Measurements from ENCODE around the gene CREB3L1. TPM values are rescaled to one million over a fixed set of nuclear protein-coding genes. Genes with fewer than 3 reads are reported as not detected.
A peak's percentile ranks its signal among the peaks of the same experiment; 100 is the strongest.

CREB3L1 gene
- total RNA-seq, 8 experiments from 2014 or later: 0.58 to 8.8 (median 1.8) TPM

DNA sequence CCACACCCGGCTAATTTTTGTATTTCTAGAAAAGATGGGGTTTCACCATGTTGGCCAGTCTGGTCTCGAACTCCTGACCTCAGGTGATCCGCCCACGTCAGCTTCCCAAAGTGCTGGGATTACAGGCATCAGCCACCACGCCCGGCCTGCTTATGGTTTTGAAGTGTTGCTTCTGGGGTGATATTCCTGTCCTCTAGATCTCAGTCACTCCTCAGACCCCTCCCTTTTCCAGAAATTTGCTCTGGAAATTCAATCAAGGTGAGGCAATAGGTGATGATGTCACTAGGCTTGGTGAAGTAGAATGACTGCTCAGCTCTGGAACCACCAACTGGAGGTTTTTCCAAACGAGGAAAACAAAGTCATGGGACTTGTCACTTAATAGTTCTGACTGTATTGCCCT, 36.6 kb upstream of the CREB3L1 start:
- 64 to 100% (median 93%) methylated on average over 1 to 6 of the region's 7 CpGs; no CpG with 5 or more reads in 5 of the 10 experiments for WGBS, 10 experiments
- in situ Hi-C loops (cut with MboI; ENCODE audit: low pct_unique_long_range_greater_than_20kb in 2 of 9, low sequenced_read_pairs in 9 of 9, unreplicated experiment in 9 of 9): loop anchor here in 2 of 9 experiments (10.0 to 25.0 kb wide), 2 partner anchors 74 to 104 kb away; no protein-coding TSS in a partner anchor
- no peak for ATAC-seq (replicated peaks in 6 of 8)
- no peak overlapping the region for H3K4me3 ChIP-seq
- H3K27ac ChIP-seq: no peak overlapping the region
- peaks cover 32 to 38% of the 10 kb centered on the region in 2 donors for H3K4me1 ChIP-seq (replicated peaks in 1 of 2)

DNA sequence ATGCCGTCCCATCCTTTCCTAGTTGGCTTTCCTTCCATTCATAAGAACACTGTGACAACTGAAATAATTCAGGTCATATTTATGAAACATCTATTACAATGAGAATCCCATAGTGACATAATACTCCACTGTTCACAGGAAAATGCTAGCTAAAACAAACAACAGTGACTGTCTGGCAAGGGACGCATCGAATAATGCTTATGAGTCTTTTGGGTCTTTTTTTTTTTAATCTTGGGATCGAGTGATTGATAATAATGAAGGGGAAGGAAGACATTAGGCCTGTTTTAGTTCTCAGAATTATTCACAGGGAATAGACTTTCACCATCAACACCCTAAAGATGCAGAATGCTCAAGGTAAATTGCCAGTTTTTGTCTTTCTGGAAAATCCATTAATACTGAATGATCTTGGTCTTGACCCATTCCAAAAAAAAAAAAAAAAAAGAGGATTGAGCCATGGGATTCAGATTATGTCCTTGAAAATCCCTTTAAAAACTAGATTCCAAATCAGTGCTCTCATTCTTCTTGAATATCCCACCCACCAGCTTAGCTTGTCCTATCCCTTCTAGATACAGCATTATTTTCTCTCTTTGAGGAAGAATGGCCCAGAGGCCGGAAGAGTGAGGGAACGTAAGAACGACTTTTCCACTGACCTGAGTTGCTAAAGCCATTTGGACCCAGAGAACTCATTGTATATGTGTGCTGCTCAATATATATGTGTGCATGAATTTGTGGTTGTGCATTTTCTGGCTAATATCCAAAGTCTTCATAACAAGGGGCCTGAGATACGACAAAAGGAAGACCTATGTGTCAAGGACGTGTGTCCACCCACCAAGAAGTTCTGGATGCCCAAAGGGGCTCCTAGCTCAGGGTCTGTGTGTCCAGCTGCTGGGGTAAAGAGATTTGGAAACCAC, 35.2 kb upstream of the CREB3L1 start:
- 11 to 94% (median 86%) methylated on average over 2 to 7 of the region's 9 CpGs for WGBS, 10 experiments
- Histone ChIP-seq H3K4me1 (replicated peaks in 1 of 2) (peaks cover 32 to 38% of the 10 kb centered on the region in 2 donors), H3K4me3 (peak overlapping the region in 3 of 5 donors; percentile 29 to 35 (median 35)), H3K27ac (peak overlapping the region; percentile 94 to 95)
- ATAC-seq (replicated peaks in 6 of 8): no peak
- in situ Hi-C loops (cut with MboI; ENCODE audit: low pct_unique_long_range_greater_than_20kb in 2 of 9, low sequenced_read_pairs in 9 of 9, unreplicated experiment in 9 of 9): loop anchor here in 2 of 9 experiments (10.0 to 25.0 kb wide), 2 partner anchors 73 to 105 kb away; no protein-coding TSS in a partner anchor

DNA sequence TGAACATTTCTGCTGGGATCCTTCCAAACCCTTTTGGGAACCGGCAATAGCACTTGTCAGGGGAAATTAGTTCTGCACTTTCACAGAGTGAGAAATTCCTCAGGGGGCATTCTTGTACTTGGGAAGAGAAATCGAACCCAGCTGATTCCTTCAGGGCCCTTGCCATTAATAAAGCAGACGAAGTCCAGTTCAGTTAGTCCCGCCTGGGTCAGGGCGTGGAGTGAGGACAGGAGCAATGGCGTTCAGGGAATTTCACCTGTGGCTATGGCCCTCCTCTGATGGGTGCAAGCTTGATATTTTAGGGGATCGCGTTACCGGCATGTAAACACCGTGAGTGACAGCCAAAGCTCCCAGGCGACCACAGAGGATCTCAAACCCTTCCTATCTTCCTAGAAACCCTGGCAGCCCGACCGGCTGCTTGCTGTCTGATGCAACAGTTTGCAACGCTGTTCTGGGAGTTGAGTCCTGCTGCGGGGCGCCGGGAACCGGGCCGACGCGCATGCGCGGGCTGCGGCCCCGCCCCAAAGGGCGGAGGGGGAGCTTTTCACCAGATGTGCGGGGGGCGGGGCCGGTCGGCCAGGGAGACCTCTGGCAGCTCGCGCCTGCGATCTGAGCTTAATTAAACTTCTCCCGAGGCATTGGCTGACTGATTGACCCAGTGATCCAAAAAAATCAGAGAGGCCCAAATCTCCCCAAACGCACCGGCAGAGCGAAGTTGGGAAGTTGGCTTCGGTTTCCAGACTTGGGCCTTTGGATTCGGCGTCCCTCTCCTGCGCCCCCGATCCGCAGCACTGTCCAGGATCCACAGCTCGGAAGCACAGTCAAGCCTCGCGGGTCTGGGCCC, 34.3 kb upstream of the CREB3L1 start:
- Histone ChIP-seq H3K4me3 (peak overlapping the region; percentile 27 to 35 (median 30)), H3K4me1 (replicated peaks in 1 of 2) (peaks cover 32 to 33% of the 10 kb centered on the region in 2 donors), H3K27ac (peak overlapping the region; percentile 94 to 95)
- ATAC-seq (replicated peaks in 6 of 8): peak; percentile 59 to 79 (median 70)
- 0 to 10% (median 2%) methylated on average over 2 to 17 of the region's 46 CpGs; no CpG with 5 or more reads in 3 of the 10 experiments for WGBS, 10 experiments
- in situ Hi-C loops (cut with MboI; ENCODE audit: low pct_unique_long_range_greater_than_20kb in 2 of 9, low sequenced_read_pairs in 9 of 9, unreplicated experiment in 9 of 9): loop anchor here in 2 of 9 experiments (10.0 to 25.0 kb wide), 2 partner anchors 72 to 106 kb away; no protein-coding TSS in a partner anchor

DNA sequence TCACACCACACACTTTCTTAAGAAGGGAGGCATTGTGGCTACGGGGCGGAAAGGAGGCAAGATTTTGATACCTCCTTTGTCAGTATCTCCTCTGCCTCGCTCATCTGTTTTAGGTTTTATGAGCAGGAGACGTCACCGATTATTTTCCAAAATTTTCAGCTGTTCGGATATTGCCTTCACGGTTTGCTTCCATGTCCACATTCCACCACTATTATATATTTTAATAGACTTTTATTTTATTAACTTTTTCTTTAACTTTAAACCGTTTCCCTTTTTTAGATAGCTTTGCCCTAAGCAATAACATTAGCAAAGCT, 33.7 kb upstream of the CREB3L1 start:
- in situ Hi-C loops (cut with MboI; ENCODE audit: low pct_unique_long_range_greater_than_20kb in 2 of 9, low sequenced_read_pairs in 9 of 9, unreplicated experiment in 9 of 9): loop anchor here in 2 of 9 experiments (10.0 to 25.0 kb wide), 2 partner anchors 71 to 106 kb away; no protein-coding TSS in a partner anchor
- 0 to 71% (median 36%) methylated on average over 1 to 8 of the region's 8 CpGs for WGBS, 10 experiments
- ATAC-seq (replicated peaks in 6 of 8): no peak
- peak overlapping the region; percentile 27 to 35 (median 30) for H3K4me3 ChIP-seq
- H3K4me1 ChIP-seq (replicated peaks in 1 of 2): peaks cover 27 to 32% of the 10 kb centered on the region in 2 donors
- H3K27ac ChIP-seq: peak overlapping the region; percentile 59 to 74

GRCh38 chr11:46246521-46246920, 30.9 kb upstream of the CREB3L1 start:
- in situ Hi-C loops (cut with MboI; ENCODE audit: low pct_unique_long_range_greater_than_20kb in 2 of 9, low sequenced_read_pairs in 9 of 9, unreplicated experiment in 9 of 9): loop anchor here in 2 of 9 experiments (10.0 to 25.0 kb wide), 2 partner anchors 68 to 109 kb away; no protein-coding TSS in a partner anchor
- Histone ChIP-seq H3K4me1 (replicated peaks in 1 of 2) (peaks cover 26 to 27% of the 10 kb centered on the region in 2 donors), H3K4me3 (no peak overlapping the region), H3K27ac (no peak overlapping the region)
- 11 to 100% (median 80%) methylated on average over 1 of the region's 1 CpG; no CpG with 5 or more reads in 2 of the 10 experiments for WGBS, 10 experiments
- ATAC-seq (replicated peaks in 6 of 8): no peak

DNA sequence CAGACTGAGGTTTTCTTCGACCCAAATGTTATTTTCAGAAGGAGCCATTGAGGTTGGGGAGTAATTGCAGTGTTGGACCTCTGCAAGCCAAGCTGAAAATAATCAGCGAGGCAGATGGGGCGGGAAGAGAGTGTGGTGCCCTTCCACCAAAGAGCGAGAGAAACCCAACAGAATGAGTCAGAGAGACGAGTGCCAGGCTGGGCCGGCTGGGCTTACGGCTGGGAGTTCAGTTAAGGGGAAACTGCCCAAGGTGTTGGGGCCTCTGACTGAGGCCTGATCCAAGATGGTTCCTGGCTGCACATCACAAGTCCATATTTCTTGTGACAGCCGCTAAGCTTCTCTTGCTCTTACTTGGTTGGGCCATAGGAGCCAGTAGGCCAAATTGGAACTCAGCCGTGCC, 30.4 kb upstream of the CREB3L1 start:
- in situ Hi-C loops (cut with MboI; ENCODE audit: low pct_unique_long_range_greater_than_20kb in 2 of 9, low sequenced_read_pairs in 9 of 9, unreplicated experiment in 9 of 9): loop anchor here in 2 of 9 experiments (10.0 to 25.0 kb wide), 2 partner anchors 68 to 110 kb away; no protein-coding TSS in a partner anchor
- H3K27ac ChIP-seq: no peak overlapping the region
- WGBS, 10 experiments: 0 to 100% (median 81%) methylated on average over 1 to 5 of the region's 9 CpGs; no CpG with 5 or more reads in 3 of the 10 experiments
- H3K4me1 ChIP-seq (replicated peaks in 1 of 2): peaks cover 26 to 28% of the 10 kb centered on the region in 2 donors
- no peak overlapping the region for H3K4me3 ChIP-seq
- no peak for ATAC-seq (replicated peaks in 6 of 8)

DNA sequence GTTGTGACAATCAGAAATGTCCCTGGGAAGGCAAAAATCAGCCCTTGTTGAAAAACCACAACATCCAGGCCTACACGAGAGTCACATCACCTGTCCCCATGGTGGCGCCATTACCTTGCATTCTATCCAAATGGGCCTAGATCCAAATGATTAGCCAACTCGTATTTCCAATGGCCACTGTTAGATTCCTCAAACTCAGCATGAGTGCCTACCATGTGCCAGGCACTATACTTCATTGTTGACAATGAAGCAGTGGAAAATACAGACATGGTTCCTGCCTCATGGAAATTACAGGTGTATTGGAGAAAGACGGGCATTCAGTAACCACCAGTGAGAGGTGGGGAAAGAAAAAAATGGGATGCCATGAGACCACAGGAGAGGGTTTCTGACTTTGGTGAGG, 29.8 kb upstream of the CREB3L1 start:
- in situ Hi-C loops (cut with MboI; ENCODE audit: low pct_unique_long_range_greater_than_20kb in 2 of 9, low sequenced_read_pairs in 9 of 9, unreplicated experiment in 9 of 9): loop anchor here in 2 of 9 experiments (10.0 to 25.0 kb wide), 2 partner anchors 67 to 110 kb away; no protein-coding TSS in a partner anchor
- 48 to 86% (median 71%) methylated on average over 1 to 4 of the region's 4 CpGs; no CpG with 5 or more reads in 4 of the 10 experiments for WGBS, 10 experiments
- peaks cover 26 to 28% of the 10 kb centered on the region in 2 donors for H3K4me1 ChIP-seq (replicated peaks in 1 of 2)
- no peak for ATAC-seq (replicated peaks in 6 of 8)
- no peak overlapping the region for H3K4me3 ChIP-seq
- H3K27ac ChIP-seq: no peak overlapping the region

GRCh38 chr11:46248289-46249102, 29.0 kb upstream of the CREB3L1 start:
- no peak overlapping the region for H3K4me3 ChIP-seq
- peak in 7 of 8 experiments; percentile 42 to 85 (median 61) for ATAC-seq (replicated peaks in 6 of 8)
- WGBS, 10 experiments: 7 to 89% (median 68%) methylated on average over 1 to 13 of the region's 19 CpGs; no CpG with 5 or more reads in 1 of the 10 experiments
- in situ Hi-C loops (cut with MboI; ENCODE audit: low pct_unique_long_range_greater_than_20kb in 2 of 9, low sequenced_read_pairs in 9 of 9, unreplicated experiment in 9 of 9): loop anchor here in 2 of 9 experiments (10.0 to 25.0 kb wide), 2 partner anchors 66 to 111 kb away; no protein-coding TSS in a partner anchor
- peaks cover 25 to 31% of the 10 kb centered on the region in 2 donors for H3K4me1 ChIP-seq (replicated peaks in 1 of 2)
- H3K27ac ChIP-seq: no peak overlapping the region

DNA sequence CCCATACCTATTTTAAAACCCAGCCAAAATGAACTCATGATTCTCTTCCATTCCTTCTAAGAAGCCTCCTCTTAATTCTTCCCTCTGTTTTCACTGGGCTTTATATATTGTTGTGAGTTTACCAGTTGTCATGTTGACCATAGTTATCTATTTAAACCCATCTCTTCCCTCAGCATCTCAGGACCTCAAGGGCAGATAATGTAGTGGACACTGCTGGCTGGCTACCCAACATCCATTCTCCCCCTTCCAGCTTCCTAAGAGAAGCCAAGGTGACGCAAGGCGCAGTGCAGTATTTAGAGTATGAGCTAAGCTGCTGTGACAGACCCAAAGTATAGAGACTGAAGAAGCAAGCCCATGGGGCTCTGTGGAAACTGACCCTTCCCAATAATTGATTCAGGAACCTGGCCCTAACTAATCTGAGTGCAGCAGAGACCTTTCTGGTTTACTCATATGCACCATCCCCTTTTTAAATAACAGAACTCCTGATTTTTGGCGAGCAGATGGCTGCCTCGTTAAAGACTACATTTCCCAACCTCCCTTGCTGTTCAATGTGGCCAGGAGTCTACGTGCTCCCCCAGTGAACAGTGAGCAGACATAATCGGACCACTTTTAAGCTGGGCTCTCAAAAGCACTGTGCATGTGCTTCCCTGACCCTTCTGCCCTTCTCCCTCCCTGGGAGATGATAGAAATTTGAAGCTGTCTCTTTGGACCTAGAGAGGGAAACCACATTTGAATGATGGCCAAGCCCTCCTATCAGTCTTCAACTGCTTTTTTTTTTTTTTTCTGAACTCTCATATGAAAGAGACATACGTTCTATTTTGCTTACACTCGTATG, 28.1 kb upstream of the CREB3L1 start:
- in situ Hi-C loops (cut with MboI; ENCODE audit: low pct_unique_long_range_greater_than_20kb in 2 of 9, low sequenced_read_pairs in 9 of 9, unreplicated experiment in 9 of 9): loop anchor here in 2 of 9 experiments (10.0 to 25.0 kb wide), 2 partner anchors 65 to 112 kb away; no protein-coding TSS in a partner anchor
- no peak overlapping the region for H3K27ac ChIP-seq
- peaks cover 20 to 31% of the 10 kb centered on the region in 2 donors for H3K4me1 ChIP-seq (replicated peaks in 1 of 2)
- H3K4me3 ChIP-seq: no peak overlapping the region
- peak in 5 of 8 experiments; percentile 28 to 71 (median 62) for ATAC-seq (replicated peaks in 6 of 8)
- WGBS, 10 experiments: 42 to 100% (median 79%) methylated on average over 2 to 8 of the region's 8 CpGs; no CpG with 5 or more reads in 1 of the 10 experiments

- ATAC-seq (replicated peaks in 6 of 8): no peak
- 57 to 100% (median 90%) methylated on average over 1 to 4 of the region's 4 CpGs; no CpG with 5 or more reads in 1 of the 10 experiments for WGBS, 10 experiments
Observed at GRCh38 chr11:46249938-46250744, 27.3 kb upstream of the CREB3L1 start.

More at GRCh38 chr11:46249938-46250744, 27.3 kb upstream of the CREB3L1 start:
- Histone ChIP-seq H3K4me1 (replicated peaks in 1 of 2) (peaks cover 20 to 31% of the 10 kb centered on the region in 2 donors), H3K4me3 (no peak overlapping the region), H3K27ac (no peak overlapping the region)
- in situ Hi-C loops (cut with MboI; ENCODE audit: low pct_unique_long_range_greater_than_20kb in 2 of 9, low sequenced_read_pairs in 9 of 9, unreplicated experiment in 9 of 9): loop anchor here in 2 of 9 experiments (10.0 to 25.0 kb wide), 2 partner anchors 65 to 113 kb away; no protein-coding TSS in a partner anchor

All from motor neuron (in vitro differentiated cells).